ENCODE data around the gene SCRT2. TPM values are rescaled to one million over a fixed set of nuclear protein-coding genes. Genes with fewer than 3 reads are reported as not detected.

SCRT2 gene
- total and polyA plus RNA-seq, 2 of the 4 experiments (the other 2 are of a cell fraction) = not detected

DNA sequence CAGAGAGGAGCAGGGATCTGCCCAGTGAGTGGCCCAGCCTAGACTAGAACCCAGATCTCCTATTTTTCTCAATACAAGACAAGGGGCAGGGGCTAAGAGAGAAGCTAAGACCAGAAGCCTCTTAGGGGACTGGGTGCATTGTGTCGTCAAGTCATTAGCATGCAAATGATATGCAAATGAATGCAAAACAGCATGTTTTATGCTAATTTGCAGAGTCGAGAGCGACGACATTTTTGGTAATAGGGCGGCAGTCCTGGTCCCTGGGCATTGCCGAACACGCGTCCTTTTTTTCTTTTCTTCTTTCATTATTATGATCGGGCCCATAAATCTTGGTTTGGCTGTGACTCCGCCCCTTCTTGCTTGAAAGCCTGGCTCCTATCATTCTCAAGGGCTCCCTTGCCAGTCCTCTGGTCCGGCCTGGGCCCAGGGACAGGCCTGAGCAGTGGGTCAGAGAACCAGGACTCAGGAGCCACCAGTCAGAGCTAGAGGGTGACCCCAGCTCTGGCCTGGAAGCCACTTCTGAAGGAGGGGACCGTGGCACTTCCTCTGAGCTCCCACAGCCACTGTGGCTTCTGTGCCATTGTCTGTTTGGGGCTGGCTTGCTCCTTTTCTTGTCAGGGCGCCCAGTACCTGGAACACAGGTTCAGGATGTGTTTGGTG is 32.0 kb upstream of the SCRT2 start:
- WGBS, 2 experiments (ENCODE audit: extremely low coverage in 2 of 2, insufficient read length in 1 of 2) = 43% methylated on average over 4 of the region's 13 CpGs; no CpG with 5 or more reads in 1 of the 2 experiments
- in situ Hi-C loops (cut with MboI; ENCODE audit: low sequenced_read_pairs) = no loop called here

More for the DNA sequence above, 32.0 kb upstream of the SCRT2 start:
- POLR2A ChIA-PET (ENCODE audit: unreplicated experiment) = interaction anchor here (0.5 kb wide), 1 partner anchor 137 kb away, joined by 12 read pairs; no protein-coding TSS in a partner anchor
- Histone ChIP-seq H3K9ac (ENCODE audit: low read depth, low read length) (no peak overlapping the region), H3K27ac (ENCODE audit: insufficient read depth, low read length) (no peak overlapping the region), H3K18ac (ENCODE audit: low read depth, low read length) (no peak overlapping the region), H2AK9ac (replicated peaks; ENCODE audit: low read depth, low read length, poor library complexity) (no peak overlapping the region), H2AK5ac (ENCODE audit: low read depth, low read length) (no peak overlapping the region), H2AFZ (replicated peaks; ENCODE audit: low read length, poor library complexity) (no peak overlapping the region), H4K20me1 (ENCODE audit: insufficient read depth, low read length) (no peaks in the 10 kb centered on the region), H3K56ac (ENCODE audit: extremely low read depth, insufficient read depth, low read length) (no peak overlapping the region), H3K36me3 (ENCODE audit: control insufficient read depth, insufficient read depth, low read length) (no peaks in the 10 kb centered on the region), H4K5ac (ENCODE audit: low read depth, low read length) (no peak overlapping the region), H2BK20ac (ENCODE audit: low read depth, low read length) (no peak overlapping the region), H3K9me1 (ENCODE audit: insufficient read depth, low read length) (no peaks in the 10 kb centered on the region), H3K4me2 (ENCODE audit: low read depth, low read length) (no peak overlapping the region), H3K4me1 (ENCODE audit: control insufficient read depth, insufficient read depth, low read length) (no peaks in the 10 kb centered on the region), H4K91ac (ENCODE audit: insufficient read depth, low read depth, low read length) (no peak overlapping the region), H3K9me3 (ENCODE audit: control insufficient read depth, insufficient read depth, low read length) (peaks cover 2% of the 10 kb centered on the region; the same call in 1 of the 2 replicates), H3K4me3 (ENCODE audit: insufficient read depth, low read depth, low read length) (no peak overlapping the region), H4K8ac (ENCODE audit: low read depth in 2 of 2, low read length in 2 of 2) (no peak overlapping the region), H3K79me1 (ENCODE audit: low read depth in 1 of 2, low read length in 2 of 2) (no peaks in the 10 kb centered on the region), H3K23ac (ENCODE audit: low read depth, low read length) (no peak overlapping the region), H2BK120ac (ENCODE audit: low read depth, low read length) (no peak overlapping the region), H3K14ac (replicated peaks; ENCODE audit: low read depth, low read length) (no peak overlapping the region), H3K4ac (ENCODE audit: low read depth, low read length) (no peak overlapping the region), H2BK5ac (ENCODE audit: low read depth, low read length, poor library complexity, severe bottlenecking) (no peak overlapping the region), H2BK15ac (ENCODE audit: low read depth, low read length) (no peak overlapping the region), H3K27me3 (ENCODE audit: control insufficient read depth, insufficient read depth, low read length) (peaks cover 25% of the 10 kb centered on the region)
- BruUV-seq (replicated peaks) = no TSS peak
- intact Hi-C loops (cut with micrococcal nuclease) = no loop called here
- DNase-seq (no peak), ATAC-seq (ENCODE audit: low read depth) (no peak)
- CTCF ChIA-PET = no interaction called here
- dilution Hi-C loops (cut with HindIII; ENCODE audit: low sequenced_read_pairs, unreplicated experiment) = no loop called here
- TF ChIP-seq NFE2L2 (IDR thresholded peaks at IDR 0.05; ENCODE audit: low read depth, low read length) (no peak), CHD1 (IDR thresholded peaks at IDR 0.05; ENCODE audit: low read depth, low read length) (no peak)
